Measurements from ENCODE around the gene WASF1.

The WASF1 gene

GRCh38 chr6:110179406-110180227, at the start of gene WASF1:
Gene WASF1, minus strand, starts transcription at chr6:110179670. Its CDS starts 52,069 bp downstream, at chr6:110127601.
- DNase-seq = peak; percentile 84 to 88

- DNase-seq = no peak
Observed at GRCh38 chr6:110226261-110226660, 46.8 kb upstream of the WASF1 start.

GRCh38 chr6:110221738-110222137, 42.3 kb upstream of the WASF1 start:
- no peak for DNase-seq

GRCh38 chr6:110217266-110217665, 37.8 kb upstream of the WASF1 start:
- no peak for DNase-seq

GRCh38 chr6:110216140-110216539, 36.7 kb upstream of the WASF1 start:
- DNase-seq = no peak

GRCh38 chr6:110214338-110214737, 34.9 kb upstream of the WASF1 start:
- no peak for DNase-seq

GRCh38 chr6:110211753-110212152, 32.3 kb upstream of the WASF1 start:
- DNase-seq = no peak

- DNase-seq = no peak
Observed at GRCh38 chr6:110207652-110208051, 28.2 kb upstream of the WASF1 start.

GRCh38 chr6:110201151-110201884, 21.8 kb upstream of the WASF1 start:
- no peak for DNase-seq

- DNase-seq = no peak
Observed at GRCh38 chr6:110198561-110198960, 19.1 kb upstream of the WASF1 start.

- DNase-seq = no peak
Observed at GRCh38 chr6:110196874-110197273, 17.4 kb upstream of the WASF1 start.

GRCh38 chr6:110195639-110196038, 16.2 kb upstream of the WASF1 start:
- DNase-seq = no peak

GRCh38 chr6:110191477-110191876, 12.0 kb upstream of the WASF1 start:
- no peak for DNase-seq

- DNase-seq = no peak
Observed at GRCh38 chr6:110190726-110191125, 11.3 kb upstream of the WASF1 start.

GRCh38 chr6:110188791-110189190, 9.3 kb upstream of the WASF1 start:
- no peak for DNase-seq

GRCh38 chr6:110185879-110186278, 6.4 kb upstream of the WASF1 start:
- DNase-seq = no peak

- no peak for DNase-seq
Observed at GRCh38 chr6:110183292-110183885, 3.9 kb upstream of the WASF1 start.

GRCh38 chr6:110181131-110182030, 1.9 kb upstream of the WASF1 start:
- DNase-seq = no peak

- DNase-seq = peak; percentile 30 to 37
Observed at GRCh38 chr6:110180228-110181008, 948 bp upstream of the WASF1 start, which contains the start of gene CDC40. Gene CDC40, plus strand, starts transcription at chr6:110180427. Its CDS starts 18 bp downstream, at chr6:110180445.

GRCh38 chr6:110178626-110179405, 654 bp downstream of the WASF1 start:
- peak; percentile 34 to 37 for DNase-seq

Data from stimulated activated CD4-positive, alpha-beta T cell treated with anti-CD3 and anti-CD28 coated beads, Interleukin-2, amount 100 ng/mL, for 48 hours (primary cell).